HepG2 (cell line): ENCODE results near the gene BCKDHA. TPM values are rescaled to one million over a fixed set of nuclear protein-coding genes. Genes with fewer than 3 reads are reported as not detected.

Experiments used
- ATAC-seq: fragments of 200-7000 bp; cut with Tn5 transposase; 3 replicates; pipeline ENCODE4 v1.9.1; 2020; ENCODE audit warnings: mild to moderate bottlenecking, moderate library complexity
- BruUV-seq: library from RNA; stranded (reverse); fragments of 400-500 nt; replicated peaks from 2 replicates; lab custom pipeline; 2021; lab: Mats Ljungman, UMichigan
- CTCF ChIA-PET: fragments of 300-600 bp; formaldehyde crosslinking; extraction: SDS; loops from one replicate; lab custom pipeline; 2021; ENCODE audit warnings: low total read pairs, inconsistent platforms, low intra/inter-chr PET ratio; lab: Yijun Ruan, JAX
- POLR2A ChIA-PET: fragments of 350-600 bp; sonication (Branson Sonifier 250); formaldehyde crosslinking; loops from one replicate; lab custom pipeline; 2020; ENCODE audit warnings: antibody characterized with exemption, inconsistent platforms; lab: Yijun Ruan, JAX
- DNase-seq: peaks from one replicate; pipeline ENCODE4 v3.0.0-alpha.2; 2015; ENCODE audit warnings: low spot score
- FAIRE-seq: peaks from 3 replicates; lab custom pipeline; 2011; peaks lifted over from hg19 to GRCh38; lab: Jason Lieb, UNC
- H2AFZ ChIP-seq: one replicate; pipeline ENCODE4 v1.6.1; 2011; ENCODE audit warnings: low read length, inconsistent platforms
- H3K27ac ChIP-seq: fragments of 300-600 bp; 3 replicates; pipeline ENCODE4 v1.8.0; 2011; ENCODE audit warnings: mixed run types, mild to moderate bottlenecking, mixed read lengths, low read length, inconsistent platforms; ENCODE audit not compliant: insufficient read depth; ENCODE audit errors: extremely low read length
- H3K27me3 ChIP-seq, 2 experiments: fragments of 200-600 bp in 1 of 2; 2 replicates in 1 of 2; 3 replicates in 1 of 2; pipeline versions ENCODE4 v1.6.0 to v1.8.0; 2011; ENCODE audit warnings: low read length in 2 of 2, mild to moderate bottlenecking in 2 of 2, moderate library complexity in 2 of 2, inconsistent platforms in 1 of 2; ENCODE audit not compliant: insufficient read depth in 2 of 2, control insufficient read depth in 1 of 2
- H3K36me3 ChIP-seq, 2 experiments: fragments of 200-600 bp in 1 of 2; replicated peaks in 1 of 2; 2 replicates in 1 of 2; 3 replicates in 1 of 2; pipeline versions ENCODE4 v1.5.1 to v1.8.0; 2011; ENCODE audit warnings: low read length in 2 of 2, inconsistent platforms in 1 of 2; ENCODE audit not compliant: insufficient read depth in 2 of 2, control insufficient read depth in 1 of 2
- H3K4me1 ChIP-seq: 2 replicates; pipeline ENCODE4 v1.5.1; 2012; ENCODE audit warnings: low read length, inconsistent platforms; ENCODE audit not compliant: insufficient read depth
- H3K4me2 ChIP-seq: 2 replicates; pipeline ENCODE4 v1.6.0; 2011; ENCODE audit warnings: low read depth, low read length, inconsistent platforms
- H3K4me3 ChIP-seq, 3 experiments: fragments of 200-600 bp in 1 of 3; sonication (generic), shearing (Covaris generic) in 1 of 3; replicated peaks in 1 of 3; 2 replicates each; pipeline ENCODE4 v1.5.1; 2011 to 2016; ENCODE audit warnings: low read length in 3 of 3, inconsistent platforms in 2 of 3, low read depth in 2 of 3, mild to moderate bottlenecking in 2 of 3, control low read depth in 1 of 3, mixed read lengths in 1 of 3; ENCODE audit not compliant: insufficient read depth in 1 of 3
- H3K79me2 ChIP-seq: one replicate; pipeline ENCODE4 v1.6.1; 2011; ENCODE audit warnings: low read length, inconsistent platforms; ENCODE audit not compliant: insufficient read depth
- H3K9ac ChIP-seq: 2 replicates; pipeline ENCODE4 v1.6.0; 2011; ENCODE audit warnings: mild to moderate bottlenecking, low read depth, low read length, inconsistent platforms; ENCODE audit not compliant: insufficient read depth
- H3K9me3 ChIP-seq: 2 replicates; pipeline ENCODE4 v1.5.1; 2012; ENCODE audit warnings: mild to moderate bottlenecking, low read length
- H4K20me1 ChIP-seq: 2 replicates; pipeline ENCODE4 v1.6.0; 2011; ENCODE audit warnings: inconsistent platforms, mild to moderate bottlenecking, low read length, moderate library complexity; ENCODE audit not compliant: insufficient read depth
- AKAP8 ChIP-seq: sonication (generic); formaldehyde crosslinking; IDR thresholded peaks from 2 replicates; pipeline ENCODE4 v1.5.1; 2020; ENCODE audit warnings: mild to moderate bottlenecking, missing genetic modification reagents
- ATF6 ChIP-seq: sonication (generic); formaldehyde crosslinking; conservative IDR thresholded peaks from 2 replicates; pipeline ENCODE4 v1.4.0; 2020; ENCODE audit warnings: missing genetic modification reagents
- EEA1 ChIP-seq: sonication (generic); formaldehyde crosslinking; IDR thresholded peaks from 2 replicates; pipeline ENCODE4 v1.5.1; 2020; ENCODE audit warnings: mild to moderate bottlenecking, missing genetic modification reagents, borderline replicate concordance
- GABPA ChIP-seq, 2 experiments: IDR thresholded peaks; 2 replicates each; pipeline ENCODE4 v1.6.1; 2011 to 2016; ENCODE audit warnings: low read depth in 2 of 2, low read length in 1 of 2, missing biosample characterization in 1 of 2, missing genetic modification characterization in 1 of 2
- LCORL ChIP-seq, 2 experiments: fragments of 450-650 bp in 1 of 2; sonication (generic) in 1 of 2; formaldehyde crosslinking in 1 of 2; IDR thresholded peaks; 2 replicates each; pipeline versions ENCODE4 v1.5.0 to v1.6.1; 2017 to 2020; ENCODE audit warnings: antibody characterized with exemption in 1 of 2, missing genetic modification reagents in 1 of 2
- NONO ChIP-seq, 2 experiments: fragments of 450-650 bp in 1 of 2; sonication (generic) in 1 of 2; formaldehyde crosslinking in 1 of 2; IDR thresholded peaks in 1 of 2; conservative IDR thresholded peaks in 1 of 2; 2 replicates each; pipeline versions ENCODE4 v1.6.1 to v1.8.0; 2017 to 2022; ENCODE audit warnings: mild to moderate bottlenecking in 1 of 2, missing genetic modification reagents in 1 of 2, moderate library complexity in 1 of 2
- RARG ChIP-seq: sonication (generic); formaldehyde crosslinking; IDR thresholded peaks from 2 replicates; pipeline ENCODE4 v1.4.0; 2020; ENCODE audit warnings: low read depth, mild to moderate bottlenecking, missing genetic modification reagents
- SNAPC5 ChIP-seq: sonication (generic); formaldehyde crosslinking; IDR thresholded peaks from 2 replicates; pipeline ENCODE4 v1.8.1; 2023; ENCODE audit warnings: mild to moderate bottlenecking, missing genetic modification reagents, borderline replicate concordance
- ZFP90 ChIP-seq: sonication (generic); formaldehyde crosslinking; IDR thresholded peaks from 2 replicates; pipeline ENCODE4 v1.8.0; 2022; ENCODE audit warnings: missing genetic modification reagents, mild to moderate bottlenecking, inconsistent platforms, borderline replicate concordance
- ZNF430 ChIP-seq: sonication (generic); formaldehyde crosslinking; IDR thresholded peaks from 2 replicates; pipeline ENCODE4 v1.9.0; 2021; ENCODE audit warnings: mild to moderate bottlenecking, missing genetic modification reagents
- ZNF503 ChIP-seq: sonication (generic); formaldehyde crosslinking; IDR thresholded peaks from 2 replicates; pipeline ENCODE4 v1.4.0; 2020; ENCODE audit warnings: missing genetic modification reagents
- ZNF547 ChIP-seq: sonication (generic); formaldehyde crosslinking; IDR thresholded peaks from 2 replicates; pipeline ENCODE4 v1.5.1; 2020; ENCODE audit warnings: mild to moderate bottlenecking, missing genetic modification reagents
- ZNF639 ChIP-seq: conservative IDR thresholded peaks from 2 replicates; pipeline ENCODE4 v1.6.1; 2018; ENCODE audit warnings: missing genetic modification reagents
- ZNF768 ChIP-seq: sonication (generic); formaldehyde crosslinking; IDR thresholded peaks from 2 replicates; pipeline ENCODE4 v1.4.0; 2020; ENCODE audit warnings: missing genetic modification reagents
- ZNF883 ChIP-seq: sonication (generic); formaldehyde crosslinking; IDR thresholded peaks from 2 replicates; pipeline ENCODE4 v1.5.1; 2020; ENCODE audit warnings: mild to moderate bottlenecking, missing genetic modification reagents; ENCODE audit errors: not compliant biosample characterization
- WGBS: methylation state at CpG from one replicate; pipeline ENCODE4 v1.1.6; 2017; ENCODE audit warnings: low lambda C conversion rate; 5-methylcytosine and 5-hydroxymethylcytosine counted together
- in situ Hi-C: cut with HindIII; loops from 2 replicates; pipeline ENCODE4 v1.10.0; 2017; ENCODE audit warnings: low pct_unique_long_range_greater_than_20kb; ENCODE audit not compliant: extremely low pct_ligation_motif_present
- intact Hi-C: fragments of 100-400 bp; cut with micrococcal nuclease; formaldehyde crosslinking; loops from one replicate; pipeline ENCODE4 v1.10.0; 2022; ENCODE audit not compliant: unreplicated experiment
- polyA plus RNA-seq, 8 experiments: library from polyadenylated mRNA; depleted of rRNA in 3 of 8; stranded (reverse) in 7 of 8; unstranded in 1 of 8; fragments of >200 nt; fragmentation: Illumina TruSeq in 4 of 8; extraction: Trizol in 4 of 8; gene quantifications; 2 replicates each; pipeline versions ENCODE4 v1.2.1 to v1.2.3, GENCODE V29; 2011 to 2016; ENCODE audit warnings: low read depth in 4 of 8, missing spikeins in 1 of 8, mixed read lengths in 1 of 8; ENCODE audit not compliant: insufficient read depth in 1 of 8
- total RNA-seq, 5 experiments: library from RNA; depleted of rRNA; stranded (reverse); fragments of >200 nt; fragmentation: Illumina TruSeq; extraction: Trizol; gene quantifications; 2 replicates each; pipeline ENCODE4 v1.2.3, GENCODE V29; 2016; ENCODE audit warnings: low read depth in 1 of 5

Gene BCKDHA
- total and polyA plus RNA-seq, 2 of the 13 experiments (the other 11 are each of a cell fraction or from before 2014, with no cell fraction given): 11.8 to 31.5 TPM

- H3K9ac ChIP-seq: peak overlapping the region; percentile 82
- H2AFZ ChIP-seq: no peak overlapping the region
- 1% methylated on average over 39 of the region's 71 CpGs for WGBS
- ChIA-PET POLR2A (interaction anchor here (1.1 to 3.1 kb wide), 11 partner anchors 11 to 127 kb away, joined by 3 to 73 read pairs (median 8); partner anchors contain the start of genes B3GNT8, B9D2, CCDC97 and DMAC2), CTCF (interaction anchor here (1.4 to 2.3 kb wide), 2 partner anchors 31 to 44 kb away, joined by 6 to 12 read pairs; no protein-coding TSS in a partner anchor)
- no TSS peak for BruUV-seq
- H3K4me3 ChIP-seq: peak overlapping the region; percentile 90 to 95 (median 95)
- peak; percentile 54 for DNase-seq
- H3K27me3 ChIP-seq: no peaks in the 10 kb centered on the region; a peak in 1 of 5 replicates
- no peaks in the 10 kb centered on the region for H3K9me3 ChIP-seq
- H3K4me2 ChIP-seq: peak overlapping the region; percentile 80
- peaks cover 32% of the 10 kb centered on the region for H3K4me1 ChIP-seq
- peaks cover 6 to 10% of the 10 kb centered on the region in 2 experiments; a peak in 2 of 5 replicates for H3K36me3 ChIP-seq
- H3K27ac ChIP-seq: peak overlapping the region; percentile 60
- in situ Hi-C loops: loop anchor here (5.0 kb wide), 1 partner anchor 41 kb away; the partner anchor contains the start of gene CCDC97
- H3K79me2 ChIP-seq: peaks cover 29% of the 10 kb centered on the region
- intact Hi-C loops: loop anchor here (1.0 to 2.0 kb wide), 2 partner anchors 12 to 28 kb away; no protein-coding TSS in a partner anchor
- ATAC-seq: peak; percentile 67
- FAIRE-seq: no peak
- peaks cover 12% of the 10 kb centered on the region; the same call in 1 of the 2 replicates for H4K20me1 ChIP-seq
- TF ChIP-seq ZNF883 (CRISPR knock-in tag) (no peak), EEA1 (no peak), ZNF503 (CRISPR knock-in tag) (0 out of 2 replicates have a peak, but pooled peaks have one; percentile 38), ZFP90 (CRISPR knock-in tag) (no peak), ZNF639 (CRISPR knock-in tag) (peak; percentile 40; the same call in 1 of the 2 replicates), NONO (IDR thresholded peaks at IDR 0.05) (no peak), NONO (CRISPR knock-in tag; conservative IDR thresholded peaks at IDR 0.05) (peak; percentile 69; the same call in 1 of the 2 replicates), RARG (CRISPR knock-in tag) (no peak), ZNF768 (CRISPR knock-in tag) (peak; percentile 44; the same call in 1 of the 2 replicates), ATF6 (CRISPR knock-in tag) (no peak), ZNF547 (CRISPR knock-in tag) (no peak), SNAPC5 (CRISPR knock-in tag) (no peak), LCORL (IDR thresholded peaks at IDR 0.05) (no peak), LCORL (CRISPR knock-in tag; IDR thresholded peaks at IDR 0.05) (peak; percentile 34; the same call in 1 of the 2 replicates), ZNF430 (no peak), AKAP8 (no peak), GABPA (IDR thresholded peaks at IDR 0.05; ENCODE audit: low read depth, low read length) (no peak), GABPA (CRISPR knock-in tag; IDR thresholded peaks at IDR 0.05; ENCODE audit: low read depth) (no peak)
Observed at GRCh38 chr19:41352609-41353465, 44.8 kb upstream of the BCKDHA start.
